WERI-Rb-1 (cell line): ENCODE data around the gene ME3.

Experiments used
- DNase-seq: peaks from one replicate; pipeline ENCODE4 v3.0.0-alpha.2; 2020
- H3K27ac ChIP-seq: fragments of 250-450 bp; sonication (Bioruptor Pico); 2 replicates; pipeline ENCODE4 v1.5.1; 2020; ENCODE audit warnings: mild to moderate bottlenecking, moderate library complexity
- H3K27me3 ChIP-seq: fragments of 250-450 bp; sonication (Bioruptor Pico); 2 replicates; pipeline ENCODE4 v1.5.1; 2021; ENCODE audit warnings: mild to moderate bottlenecking, low read depth, moderate library complexity; ENCODE audit not compliant: insufficient read depth, severe bottlenecking
- H3K36me3 ChIP-seq: fragments of 250-450 bp; sonication (Bioruptor Pico); 2 replicates; pipeline ENCODE4 v1.5.1; 2020; ENCODE audit warnings: mild to moderate bottlenecking, moderate library complexity
- H3K4me3 ChIP-seq: 2 replicates; pipeline ENCODE4 v1.5.1; 2011; ENCODE audit warnings: low read depth, mild to moderate bottlenecking, control low read depth, low read length
- H3K9me3 ChIP-seq: fragments of 250-450 bp; sonication (Bioruptor Pico); 2 replicates; pipeline ENCODE4 v1.5.1; 2021; ENCODE audit warnings: mild to moderate bottlenecking, moderate library complexity; ENCODE audit not compliant: severe bottlenecking
- CTCF ChIP-seq: IDR thresholded peaks from 2 replicates; pipeline ENCODE4 v1.5.1; 2011; ENCODE audit warnings: low read depth, mild to moderate bottlenecking, control low read depth, inconsistent platforms, low read length

Gene ME3

GRCh38 chr11:86517557-86517956 lies 154.9 kb downstream of the ME3 start:
- no peak for DNase-seq
- TF ChIP-seq CTCF: no peak
- H3K27ac ChIP-seq: no peak overlapping the region
- no peaks in the 10 kb centered on the region for H3K27me3 ChIP-seq
- H3K9me3 ChIP-seq: peaks cover 2% of the 10 kb centered on the region
- peaks cover 1% of the 10 kb centered on the region for H3K36me3 ChIP-seq
- H3K4me3 ChIP-seq: no peak overlapping the region

- no peak for TF ChIP-seq CTCF
- no peaks in the 10 kb centered on the region for H3K9me3 ChIP-seq
- H3K4me3 ChIP-seq: no peak overlapping the region
- H3K36me3 ChIP-seq: no peaks in the 10 kb centered on the region; the same call in 1 of the 2 replicates
- no peaks in the 10 kb centered on the region for H3K27me3 ChIP-seq
- H3K27ac ChIP-seq: no peak overlapping the region
- no peak for DNase-seq
Observed at GRCh38 chr11:86515297-86516094, 156.9 kb downstream of the ME3 start.

GRCh38 chr11:86514453-86514852 lies 158.0 kb downstream of the ME3 start:
- Histone ChIP-seq H3K27me3 (no peaks in the 10 kb centered on the region), H3K4me3 (no peak overlapping the region), H3K36me3 (no peaks in the 10 kb centered on the region; the same call in 1 of the 2 replicates), H3K27ac (no peak overlapping the region), H3K9me3 (no peaks in the 10 kb centered on the region)
- DNase-seq: no peak
- no peak for TF ChIP-seq CTCF

GRCh38 chr11:86513746-86514373 lies 158.6 kb downstream of the ME3 start:
- Histone ChIP-seq H3K9me3 (no peaks in the 10 kb centered on the region), H3K36me3 (no peaks in the 10 kb centered on the region; the same call in 1 of the 2 replicates), H3K27ac (no peak overlapping the region), H3K27me3 (no peaks in the 10 kb centered on the region), H3K4me3 (no peak overlapping the region)
- no peak for DNase-seq
- no peak for TF ChIP-seq CTCF

- no peak for TF ChIP-seq CTCF
- DNase-seq: no peak
- no peaks in the 10 kb centered on the region for H3K27me3 ChIP-seq
- no peak overlapping the region for H3K4me3 ChIP-seq
- H3K27ac ChIP-seq: no peak overlapping the region
- H3K36me3 ChIP-seq: peaks cover 4% of the 10 kb centered on the region
- H3K9me3 ChIP-seq: no peaks in the 10 kb centered on the region
Observed at GRCh38 chr11:86513138-86513537, 159.3 kb downstream of the ME3 start.
